Colon (tissue), 2 donors: ENCODE data around the gene CCL25.

ENCODE experiments used
- FAIRE-seq: peaks from 2 replicates; lab custom pipeline; 2012; peaks lifted over from hg19 to GRCh38; lab: Jason Lieb, UNC
- donor health status: control.
- donor health status: control.

CCL25 gene

GRCh38 chr19:8045872-8046568, 6.5 kb upstream of the CCL25 start:
- FAIRE-seq = no peak

- no peak for FAIRE-seq
Measured at GRCh38 chr19:8046569-8047165, 5.9 kb upstream of the CCL25 start.

GRCh38 chr19:8050274-8051096, 2.1 kb upstream of the CCL25 start:
- no peak for FAIRE-seq

- no peak for FAIRE-seq
Measured at GRCh38 chr19:8054169-8054568, 1.6 kb downstream of the CCL25 start.

GRCh38 chr19:8056533-8056932, 4.0 kb downstream of the CCL25 start:
- no peak for FAIRE-seq

GRCh38 chr19:8057545-8058270, 5.1 kb downstream of the CCL25 start:
- FAIRE-seq = no peak

GRCh38 chr19:8064911-8065874, 12.6 kb downstream of the CCL25 start:
- FAIRE-seq = no peak

- no peak for FAIRE-seq
Measured at GRCh38 chr19:8065875-8066261, 13.3 kb downstream of the CCL25 start.

- no peak for FAIRE-seq
Measured at GRCh38 chr19:8069096-8069973, 16.8 kb downstream of the CCL25 start.

GRCh38 chr19:8071912-8072311, 19.4 kb downstream of the CCL25 start:
- FAIRE-seq = no peak

- FAIRE-seq = no peak
Measured at GRCh38 chr19:8074501-8074900, 21.9 kb downstream of the CCL25 start.

- FAIRE-seq = no peak
Measured at GRCh38 chr19:8075158-8076074, 22.9 kb downstream of the CCL25 start.

GRCh38 chr19:8079988-8080387, 27.4 kb downstream of the CCL25 start:
- no peak for FAIRE-seq

GRCh38 chr19:8080832-8081231, 28.3 kb downstream of the CCL25 start:
- FAIRE-seq = no peak

- FAIRE-seq = no peak
Measured at GRCh38 chr19:8081569-8082550, 29.3 kb downstream of the CCL25 start.

- no peak for FAIRE-seq
Measured at GRCh38 chr19:8083141-8083540, 30.6 kb downstream of the CCL25 start.

- no peak for FAIRE-seq
Measured at GRCh38 chr19:8084152-8084551, 31.6 kb downstream of the CCL25 start.
